MM.1S (cell line): ENCODE results near the gene ATP13A3.
"Not testable (repeated sequence)": the region's sequence is repeated elsewhere in the genome, so short reads cannot be mapped to it uniquely, and the experiment has no call there.

Source experiments
- DNase-seq: peaks from one replicate; pipeline ENCODE4 v3.0.0-alpha.2; 2015
- H2AFZ ChIP-seq: fragments of 300-600 bp; sonication (generic); 2 replicates; pipeline ENCODE4 v1.6.0; 2016; ENCODE audit warnings: antibody characterized with exemption, low read length
- H3F3A ChIP-seq: fragments of 300-600 bp; sonication (generic); 2 replicates; pipeline ENCODE4 v1.6.1; 2016; ENCODE audit warnings: mild to moderate bottlenecking, antibody characterized with exemption, low read length, moderate library complexity, mixed read lengths; ENCODE audit not compliant: insufficient read depth
- H3K27ac ChIP-seq: fragments of 300-600 bp; sonication (generic); 2 replicates; pipeline ENCODE4 v1.5.1; 2016; ENCODE audit warnings: mild to moderate bottlenecking, low read length
- H3K27me3 ChIP-seq: fragments of 300-600 bp; sonication (generic); replicated peaks from 2 replicates; pipeline ENCODE4 v1.6.0; 2016; ENCODE audit warnings: low read length; ENCODE audit not compliant: insufficient read depth
- H3K36me3 ChIP-seq: fragments of 300-600 bp; sonication (generic); replicated peaks from 2 replicates; pipeline ENCODE4 v1.6.1; 2016; ENCODE audit warnings: mild to moderate bottlenecking, low read length, mixed read lengths; ENCODE audit not compliant: insufficient read depth
- H3K4me1 ChIP-seq: fragments of 300-600 bp; sonication (generic); 2 replicates; pipeline ENCODE4 v1.6.1; 2016; ENCODE audit warnings: low read length, mixed read lengths
- H3K4me2 ChIP-seq: fragments of 300-600 bp; sonication (generic); 2 replicates; pipeline ENCODE4 v1.6.0; 2016; ENCODE audit warnings: low read depth, low read length
- H3K4me3 ChIP-seq: fragments of 300-600 bp; sonication (generic); 2 replicates; pipeline ENCODE4 v1.5.1; 2016; ENCODE audit warnings: low read length, mixed read lengths
- H3K79me2 ChIP-seq: fragments of 300-600 bp; sonication (generic); 2 replicates; pipeline ENCODE4 v1.6.1; 2016; ENCODE audit warnings: mixed run types, low read length, mixed read lengths
- H3K9ac ChIP-seq: fragments of 300-600 bp; sonication (generic); 2 replicates; pipeline ENCODE4 v1.6.1; 2016; ENCODE audit warnings: low read length, mixed read lengths
- H3K9me2 ChIP-seq: fragments of 300-600 bp; sonication (generic); replicated peaks from 2 replicates; pipeline ENCODE4 v1.6.1; 2016; ENCODE audit warnings: mild to moderate bottlenecking, low read length, mixed read lengths; ENCODE audit not compliant: insufficient read depth
- H3K9me3 ChIP-seq: fragments of 300-600 bp; sonication (generic); replicated peaks from 2 replicates; pipeline ENCODE4 v1.6.1; 2016; ENCODE audit warnings: mild to moderate bottlenecking, low read length, mixed read lengths; ENCODE audit not compliant: insufficient read depth
- H4K20me1 ChIP-seq: fragments of 300-600 bp; sonication (generic); 2 replicates; pipeline ENCODE4 v1.6.1; 2016; ENCODE audit warnings: mild to moderate bottlenecking, low read length, moderate library complexity, mixed read lengths; ENCODE audit not compliant: insufficient read depth
- CTCF ChIP-seq: fragments of 300-600 bp; sonication (generic); IDR thresholded peaks from 2 replicates; pipeline ENCODE4 v1.5.1; 2016; ENCODE audit warnings: antibody characterized with exemption, low read length, mixed read lengths
- EZH2 ChIP-seq: fragments of 300-600 bp; sonication (generic); optimal IDR thresholded peaks from 2 replicates; pipeline ENCODE3; 2017; ENCODE audit warnings: low read depth, mild to moderate bottlenecking, antibody characterized with exemption, low read length, mixed read lengths
- EZH2phosphoT487 ChIP-seq: fragments of 300-600 bp; sonication (generic); IDR thresholded peaks from 2 replicates; pipeline ENCODE4 v1.6.1; 2018; ENCODE audit warnings: antibody characterized with exemption, low read length

ATP13A3 gene

GRCh38 chr3:194484614-194485013 lies 2.2 kb downstream of the ATP13A3 start:
- Histone ChIP-seq H3K4me1 (peaks cover 16% of the 10 kb centered on the region; the same call in 1 of the 2 replicates), H3K4me2 (peak overlapping the region; percentile 78; the same call in 1 of the 2 replicates), H3K9me2 (no peaks in the 10 kb centered on the region), H3K36me3 (peaks cover 6% of the 10 kb centered on the region; the same call in 1 of the 2 replicates), H3F3A (0 out of 2 replicates have a peak, but pooled peaks cover 3% of the 10 kb centered on the region), H3K79me2 (peaks cover 67% of the 10 kb centered on the region), H3K27me3 (no peaks in the 10 kb centered on the region; the same call in 1 of the 2 replicates), H3K4me3 (no peak overlapping the region), H3K27ac (no peak overlapping the region), H3K9me3 (no peaks in the 10 kb centered on the region), H3K9ac (no peak overlapping the region), H4K20me1 (no peaks in the 10 kb centered on the region), H2AFZ (no peak overlapping the region)
- no peak for TF ChIP-seq EZH2
- no peak for TF ChIP-seq EZH2phosphoT487
- TF ChIP-seq CTCF = no peak
- no peak for DNase-seq

GRCh38 chr3:194483850-194484249 lies 3.0 kb downstream of the ATP13A3 start:
- Histone ChIP-seq H3K4me3 (no peak overlapping the region), H3K27ac (no peak overlapping the region), H3K4me1 (peaks cover 16% of the 10 kb centered on the region; the same call in 1 of the 2 replicates), H3F3A (0 out of 2 replicates have a peak, but pooled peaks cover 3% of the 10 kb centered on the region), H3K79me2 (peaks cover 73% of the 10 kb centered on the region), H3K9me2 (no peaks in the 10 kb centered on the region), H4K20me1 (peaks cover 3% of the 10 kb centered on the region; the same call in 1 of the 2 replicates), H2AFZ (no peak overlapping the region), H3K4me2 (no peak overlapping the region), H3K36me3 (peaks cover 6% of the 10 kb centered on the region; the same call in 1 of the 2 replicates), H3K9ac (no peak overlapping the region), H3K27me3 (no peaks in the 10 kb centered on the region; the same call in 1 of the 2 replicates), H3K9me3 (no peaks in the 10 kb centered on the region)
- no peak for TF ChIP-seq CTCF
- no peak for TF ChIP-seq EZH2phosphoT487
- DNase-seq = no peak

GRCh38 chr3:194482830-194483229 lies 4.0 kb downstream of the ATP13A3 start:
- not testable (repeated sequence) for H3K36me3 ChIP-seq, H2AFZ ChIP-seq, DNase-seq, H3F3A ChIP-seq, H3K27me3 ChIP-seq, H3K9me2 ChIP-seq, H3K9ac ChIP-seq, H4K20me1 ChIP-seq, H3K4me3 ChIP-seq, H3K9me3 ChIP-seq, H3K4me2 ChIP-seq, H3K27ac ChIP-seq
- peaks cover 83% of the 10 kb centered on the region for H3K79me2 ChIP-seq
- H3K4me1 ChIP-seq = peaks cover 15% of the 10 kb centered on the region; the same call in 1 of the 2 replicates

GRCh38 chr3:194482196-194482593 lies 4.6 kb downstream of the ATP13A3 start:
- Histone ChIP-seq H3K36me3 (peaks cover 6% of the 10 kb centered on the region), H3K9me2 (no peaks in the 10 kb centered on the region), H4K20me1 (peaks cover 7% of the 10 kb centered on the region; the same call in 1 of the 2 replicates), H2AFZ (no peak overlapping the region), H3K4me3 (no peak overlapping the region), H3K9me3 (no peaks in the 10 kb centered on the region), H3K4me2 (no peak overlapping the region), H3K9ac (no peak overlapping the region), H3K27me3 (no peaks in the 10 kb centered on the region), H3K4me1 (peaks cover 12% of the 10 kb centered on the region; the same call in 1 of the 2 replicates), H3K79me2 (peaks cover 89% of the 10 kb centered on the region), H3F3A (0 out of 2 replicates have a peak, but pooled peaks cover 2% of the 10 kb centered on the region), H3K27ac (no peak overlapping the region)
- DNase-seq = no peak
- TF ChIP-seq EZH2phosphoT487 = no peak
